ENCODE measurements around the gene LAMTOR4. TPM values are rescaled to one million over a fixed set of nuclear protein-coding genes. Genes with fewer than 3 reads are reported as not detected.

The LAMTOR4 gene
- 91.1 and 93.3 TPM in 2 replicates for total RNA-seq

GRCh38 chr7:100148559-100149328 lies at the start of gene LAMTOR4:
LAMTOR4 (plus strand) TSS chr7:100148918; CDS start chr7:100148973, 55 bp downstream.

GRCh38 chr7:100101016-100101862 lies 47.5 kb upstream of the LAMTOR4 start, which contains the start of the genes AP4M1 and MCM7:
AP4M1 (plus strand) TSS chr7:100101643; CDS start chr7:100101715, 72 bp downstream.
MCM7 (minus strand) TSS chr7:100101397; CDS start chr7:100101294, 103 bp downstream.

GRCh38 chr7:100119072-100119969 lies 29.4 kb upstream of the LAMTOR4 start, which contains the start of the genes CNPY4 and TAF6:
CNPY4 (plus strand) TSS chr7:100119634; CDS start chr7:100119745, 111 bp downstream.
TAF6 (minus strand) TSS chr7:100119358; CDS start chr7:100114209, 5,149 bp downstream.

GRCh38 chr7:100126931-100127865 lies 21.5 kb upstream of the LAMTOR4 start, which contains the start of gene MBLAC1:
MBLAC1 (plus strand) TSS chr7:100126967; CDS start chr7:100127396, 429 bp downstream.

GRCh38 chr7:100158229-100159098 lies 9.7 kb downstream of the LAMTOR4 start, which contains the start of gene TRAPPC14:
TRAPPC14 (minus strand) TSS chr7:100158723; CDS start chr7:100158499, 224 bp downstream.

GRCh38 chr7:100177045-100178001 lies 28.6 kb downstream of the LAMTOR4 start, which contains the start of the genes GPC2 and STAG3:
GPC2 (minus strand) TSS chr7:100177381; CDS start chr7:100177199, 182 bp downstream.
STAG3 (plus strand) TSS chr7:100177918; CDS start chr7:100180557, 2,639 bp downstream.

Other genes starting within 250 kb of the LAMTOR4 start
- 19.8 and 22.2 TPM in 2 replicates for gene TRIM4, start 229.4 kb upstream of the LAMTOR4 start, total RNA-seq
- gene GJC3, start 219.3 kb upstream of the LAMTOR4 start, total RNA-seq = 0.19 TPM in 1 of 2 replicates, not detected in the other
- not detected in 2 replicates for gene AZGP1, start 172.9 kb upstream of the LAMTOR4 start, total RNA-seq
- 44.1 and 45.1 TPM in 2 replicates for gene ZKSCAN1, start 133.3 kb upstream of the LAMTOR4 start, total RNA-seq
- 6.9 and 9.1 TPM in 2 replicates for gene ZSCAN21, start 99.1 kb upstream of the LAMTOR4 start, total RNA-seq
- 38.5 and 46.6 TPM in 2 replicates for gene ZNF3, start 67.2 kb upstream of the LAMTOR4 start, total RNA-seq
- gene COPS6, start 59.9 kb upstream of the LAMTOR4 start, total RNA-seq = 84.9 and 85.6 TPM in 2 replicates
- gene MCM7, start 47.5 kb upstream of the LAMTOR4 start, total RNA-seq = 70.6 and 98.1 TPM in 2 replicates
- 20.8 and 21.2 TPM in 2 replicates for gene AP4M1, start 47.3 kb upstream of the LAMTOR4 start, total RNA-seq
- 39.1 and 41.2 TPM in 2 replicates for gene TAF6, start 29.6 kb upstream of the LAMTOR4 start, total RNA-seq
- 28.1 and 28.4 TPM in 2 replicates for gene CNPY4, start 29.3 kb upstream of the LAMTOR4 start, total RNA-seq
- gene MBLAC1, start 22.0 kb upstream of the LAMTOR4 start, total RNA-seq = 2.0 and 2.9 TPM in 2 replicates
- gene TRAPPC14, start 9.8 kb downstream of the LAMTOR4 start, total RNA-seq = 9.7 and 15.7 TPM in 2 replicates
- 0.96 and 0.98 TPM in 2 replicates for gene GAL3ST4, start 19.7 kb downstream of the LAMTOR4 start, total RNA-seq
- 5.3 and 6.5 TPM in 2 replicates for gene GPC2, start 28.5 kb downstream of the LAMTOR4 start, total RNA-seq
- 0.48 and 2.0 TPM in 2 replicates for gene STAG3, start 29.0 kb downstream of the LAMTOR4 start, total RNA-seq
- gene PVRIG, start 71.0 kb downstream of the LAMTOR4 start, total RNA-seq = not detected in 2 replicates
- gene SPDYE3, start 158.8 kb downstream of the LAMTOR4 start, total RNA-seq = not detected in 2 replicates
- gene PILRB, start 209.2 kb downstream of the LAMTOR4 start, total RNA-seq = 15.7 and 24.2 TPM in 2 replicates
- 0.38 and 0.65 TPM in 2 replicates for gene PILRA, start 224.6 kb downstream of the LAMTOR4 start, total RNA-seq

Measured in vein endothelial cell (primary cell).